ENCODE results near the gene MRTFB. TPM values are rescaled to one million over a fixed set of nuclear protein-coding genes. Genes with fewer than 3 reads are reported as not detected.
"Not testable (repeated sequence)": the region's sequence is repeated elsewhere in the genome, so short reads cannot be mapped to it uniquely, and the experiment has no call there.

The MRTFB gene
- polyA plus RNA-seq, 1 experiment: 10.5 TPM

DNA sequence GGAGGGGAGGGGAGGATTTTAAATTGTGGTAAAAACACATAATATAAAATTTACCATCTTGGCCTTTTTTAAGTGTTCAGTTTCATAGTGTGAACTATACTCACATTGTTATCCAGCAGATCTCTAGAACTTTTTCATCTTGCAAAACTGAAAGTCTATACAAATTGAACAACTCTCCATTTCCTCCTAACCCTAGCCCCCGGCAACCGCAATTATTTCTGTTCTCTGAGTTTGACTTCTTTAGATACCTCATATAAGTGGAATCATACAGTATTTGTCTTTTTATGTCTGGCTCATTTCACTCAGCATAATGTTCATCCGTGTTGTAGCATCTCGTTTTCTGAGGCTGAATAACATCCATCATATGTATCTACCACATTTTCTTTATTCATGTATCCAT lies 30.0 kb upstream of the MRTFB start:
- CTCF ChIA-PET: interaction anchor here (0.6 kb wide), 1 partner anchor 9 kb away, joined by 3 read pairs; no protein-coding TSS in a partner anchor
- Histone ChIP-seq H3K27ac (ENCODE audit: low read depth, low read length) (no peak overlapping the region), H3K27me3 (ENCODE audit: control insufficient read depth, insufficient read depth, low read length) (peaks cover 16% of the 10 kb centered on the region), H3K4me3 (ENCODE audit: low read depth, low read length) (no peak overlapping the region), H3K9me3 (ENCODE audit: control insufficient read depth, insufficient read depth, low read length) (no peaks in the 10 kb centered on the region; the same call in 1 of the 2 replicates)
- TF ChIP-seq, protein P1, sequence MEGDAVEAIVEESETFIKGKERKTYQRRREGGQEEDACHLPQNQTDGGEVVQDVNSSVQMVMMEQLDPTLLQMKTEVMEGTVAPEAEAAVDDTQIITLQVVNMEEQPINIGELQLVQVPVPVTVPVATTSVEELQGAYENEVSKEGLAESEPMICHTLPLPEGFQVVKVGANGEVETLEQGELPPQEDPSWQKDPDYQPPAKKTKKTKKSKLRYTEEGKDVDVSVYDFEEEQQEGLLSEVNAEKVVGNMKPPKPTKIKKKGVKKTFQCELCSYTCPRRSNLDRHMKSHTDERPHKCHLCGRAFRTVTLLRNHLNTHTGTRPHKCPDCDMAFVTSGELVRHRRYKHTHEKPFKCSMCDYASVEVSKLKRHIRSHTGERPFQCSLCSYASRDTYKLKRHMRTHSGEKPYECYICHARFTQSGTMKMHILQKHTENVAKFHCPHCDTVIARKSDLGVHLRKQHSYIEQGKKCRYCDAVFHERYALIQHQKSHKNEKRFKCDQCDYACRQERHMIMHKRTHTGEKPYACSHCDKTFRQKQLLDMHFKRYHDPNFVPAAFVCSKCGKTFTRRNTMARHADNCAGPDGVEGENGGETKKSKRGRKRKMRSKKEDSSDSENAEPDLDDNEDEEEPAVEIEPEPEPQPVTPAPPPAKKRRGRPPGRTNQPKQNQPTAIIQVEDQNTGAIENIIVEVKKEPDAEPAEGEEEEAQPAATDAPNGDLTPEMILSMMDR (IDR thresholded peaks at IDR 0.05; ENCODE audit: low read depth, low read length): no peak
- DNase-seq (ENCODE audit: low read depth, low spot score): no peak
- POLR2A ChIA-PET: no interaction called here

DNA sequence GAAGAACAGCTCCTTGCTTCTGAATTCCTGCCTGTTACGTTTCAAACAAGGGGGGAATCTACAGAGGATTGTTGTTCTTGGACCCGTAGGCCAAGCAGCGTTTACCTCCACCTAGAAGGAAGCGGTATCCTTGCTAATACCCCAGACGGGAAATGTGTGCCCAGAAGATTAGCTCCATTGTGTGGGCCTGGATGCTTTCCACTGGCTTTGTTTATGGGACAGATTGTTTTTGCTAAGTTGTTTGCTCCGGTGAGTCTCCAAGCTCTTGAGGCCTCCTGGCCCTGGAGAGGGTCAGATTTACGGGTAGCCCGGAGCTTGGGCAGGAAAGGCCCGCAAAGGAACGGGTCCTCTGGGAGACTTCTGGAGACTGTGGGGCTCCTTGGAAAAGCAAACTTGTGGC lies 28.4 kb upstream of the MRTFB start:
- TF ChIP-seq, protein P1 (IDR thresholded peaks at IDR 0.05; ENCODE audit: low read depth, low read length): no peak
- H3K4me3 ChIP-seq (ENCODE audit: low read depth, low read length): no peak overlapping the region
- peaks cover 14% of the 10 kb centered on the region for H3K27me3 ChIP-seq (ENCODE audit: control insufficient read depth, insufficient read depth, low read length)
- CTCF ChIA-PET: no interaction called here
- H3K27ac ChIP-seq (ENCODE audit: low read depth, low read length): no peak overlapping the region
- POLR2A ChIA-PET: no interaction called here
- no peak for DNase-seq (ENCODE audit: low read depth, low spot score)
- no peaks in the 10 kb centered on the region; the same call in 1 of the 2 replicates for H3K9me3 ChIP-seq (ENCODE audit: control insufficient read depth, insufficient read depth, low read length)

DNA sequence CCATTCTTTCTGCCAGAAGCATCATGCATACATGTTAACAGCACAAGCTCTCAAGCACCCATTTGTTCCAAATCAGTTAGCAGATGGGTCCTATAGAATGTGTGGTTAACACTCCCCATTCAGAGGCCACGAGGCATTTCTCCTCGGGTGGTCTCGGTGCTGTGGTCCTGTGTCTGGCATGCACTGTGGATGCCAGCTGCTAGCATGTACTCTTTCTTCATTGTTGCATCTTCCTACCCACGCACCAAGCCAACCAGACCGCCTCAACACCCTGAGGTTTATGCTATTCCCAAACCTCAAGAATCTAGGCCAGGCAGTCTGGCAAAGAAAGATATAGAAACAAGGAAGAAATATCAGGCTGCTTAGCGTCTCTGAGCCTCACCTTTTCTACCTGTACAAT lies 27.8 kb upstream of the MRTFB start:
- no peak overlapping the region for H3K27ac ChIP-seq (ENCODE audit: low read depth, low read length)
- peaks cover 12% of the 10 kb centered on the region for H3K27me3 ChIP-seq (ENCODE audit: control insufficient read depth, insufficient read depth, low read length)
- DNase-seq (ENCODE audit: low read depth, low spot score): no peak
- no peaks in the 10 kb centered on the region; the same call in 1 of the 2 replicates for H3K9me3 ChIP-seq (ENCODE audit: control insufficient read depth, insufficient read depth, low read length)
- H3K4me3 ChIP-seq (ENCODE audit: low read depth, low read length): no peak overlapping the region
- ChIA-PET CTCF (no interaction called here), POLR2A (no interaction called here)
- TF ChIP-seq, protein P1 (IDR thresholded peaks at IDR 0.05; ENCODE audit: low read depth, low read length): no peak

DNA sequence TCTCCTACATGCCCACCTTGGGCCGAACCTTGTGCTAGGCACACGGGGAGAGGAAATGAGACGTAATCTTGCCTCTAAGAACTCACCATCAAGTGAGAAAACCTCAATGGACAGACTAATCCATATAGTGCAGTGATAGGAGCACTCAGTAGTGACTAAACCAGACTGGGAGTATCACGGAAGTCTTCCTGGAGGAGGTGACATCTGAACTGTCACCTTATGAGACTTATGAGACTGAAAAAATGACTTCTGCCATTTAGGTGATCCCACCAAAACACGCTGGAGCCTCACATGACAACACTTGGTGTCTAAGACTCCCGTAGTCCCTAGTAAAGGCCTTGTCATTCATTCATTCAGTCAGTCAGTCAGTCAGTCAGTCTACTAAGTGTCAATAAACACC lies 27.3 kb upstream of the MRTFB start:
- TF ChIP-seq, protein P1 (IDR thresholded peaks at IDR 0.05; ENCODE audit: low read depth, low read length): no peak
- ChIA-PET CTCF (no interaction called here), POLR2A (no interaction called here)
- peaks cover 12% of the 10 kb centered on the region for H3K27me3 ChIP-seq (ENCODE audit: control insufficient read depth, insufficient read depth, low read length)
- H3K4me3 ChIP-seq (ENCODE audit: low read depth, low read length): no peak overlapping the region
- no peak overlapping the region for H3K27ac ChIP-seq (ENCODE audit: low read depth, low read length)
- DNase-seq (ENCODE audit: low read depth, low spot score): no peak
- H3K9me3 ChIP-seq (ENCODE audit: control insufficient read depth, insufficient read depth, low read length): no peaks in the 10 kb centered on the region; the same call in 1 of the 2 replicates

GRCh38 chr16:14047121-14047859 lies 23.8 kb upstream of the MRTFB start:
- H3K27ac ChIP-seq (ENCODE audit: low read depth, low read length); CTCF ChIA-PET; H3K27me3 ChIP-seq (ENCODE audit: control insufficient read depth, insufficient read depth, low read length); H3K4me3 ChIP-seq (ENCODE audit: low read depth, low read length); POLR2A ChIA-PET; H3K9me3 ChIP-seq (ENCODE audit: control insufficient read depth, insufficient read depth, low read length); DNase-seq (ENCODE audit: low read depth, low spot score): not testable (repeated sequence)

Data from AG04450 (cell line).